Fibroblast of skin of left quadriceps (primary cell): ENCODE data around the gene KPNA4.
"Not testable (repeated sequence)": the region's sequence is repeated elsewhere in the genome, so short reads cannot be mapped to it uniquely, and the experiment has no call there.

Experiments used
- DNase-seq, 2 experiments: peaks; one replicate each; pipeline ENCODE4 v3.0.0-alpha.2; 2013; ENCODE audit warnings: low read depth in 2 of 2

The KPNA4 gene, protein sequence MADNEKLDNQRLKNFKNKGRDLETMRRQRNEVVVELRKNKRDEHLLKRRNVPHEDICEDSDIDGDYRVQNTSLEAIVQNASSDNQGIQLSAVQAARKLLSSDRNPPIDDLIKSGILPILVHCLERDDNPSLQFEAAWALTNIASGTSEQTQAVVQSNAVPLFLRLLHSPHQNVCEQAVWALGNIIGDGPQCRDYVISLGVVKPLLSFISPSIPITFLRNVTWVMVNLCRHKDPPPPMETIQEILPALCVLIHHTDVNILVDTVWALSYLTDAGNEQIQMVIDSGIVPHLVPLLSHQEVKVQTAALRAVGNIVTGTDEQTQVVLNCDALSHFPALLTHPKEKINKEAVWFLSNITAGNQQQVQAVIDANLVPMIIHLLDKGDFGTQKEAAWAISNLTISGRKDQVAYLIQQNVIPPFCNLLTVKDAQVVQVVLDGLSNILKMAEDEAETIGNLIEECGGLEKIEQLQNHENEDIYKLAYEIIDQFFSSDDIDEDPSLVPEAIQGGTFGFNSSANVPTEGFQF

GRCh38 chr3:160565442-160566403 is at the start of gene KPNA4:
TSS of gene KPNA4 (minus strand) at chr3:160565571. CDS start at chr3:160565282, 289 bp downstream.
- peak; percentile 95 to 97 for DNase-seq

GRCh38 chr3:160613661-160614060 is 48.3 kb upstream of the KPNA4 start:
- DNase-seq, result no peak

DNA sequence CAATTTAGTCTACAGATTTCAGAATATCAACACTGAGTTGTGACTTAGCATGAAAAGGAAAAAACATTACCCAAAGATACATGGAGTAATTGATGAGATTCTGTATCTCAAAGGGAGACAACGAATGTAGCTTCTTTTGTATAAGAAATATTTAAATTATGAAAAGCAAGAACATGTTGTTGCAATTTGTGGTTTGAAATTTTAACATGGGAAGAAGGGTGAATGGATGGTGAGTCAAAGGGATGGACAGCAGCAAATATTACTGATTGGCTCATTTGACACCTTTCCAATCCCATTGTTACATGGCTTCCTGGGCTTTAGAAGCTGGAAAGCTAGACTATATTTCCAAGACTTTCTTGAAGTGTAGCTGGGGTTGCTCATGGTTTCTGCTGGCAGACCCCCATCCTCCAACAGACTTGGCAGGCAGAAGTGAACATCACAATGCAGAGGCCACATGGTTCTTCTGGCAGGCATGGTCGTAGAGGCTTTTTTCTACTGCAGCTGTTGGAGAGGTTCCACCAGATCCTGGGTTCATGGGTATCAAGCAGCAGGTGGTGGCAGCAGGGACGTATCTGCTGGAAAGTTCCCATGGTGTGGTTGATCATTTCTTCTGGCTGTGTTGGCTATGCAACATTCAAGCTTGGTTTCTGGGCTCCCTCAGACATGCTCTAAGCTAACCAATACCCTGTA is 47.2 kb upstream of the KPNA4 start:
- DNase-seq, result no peak

DNA sequence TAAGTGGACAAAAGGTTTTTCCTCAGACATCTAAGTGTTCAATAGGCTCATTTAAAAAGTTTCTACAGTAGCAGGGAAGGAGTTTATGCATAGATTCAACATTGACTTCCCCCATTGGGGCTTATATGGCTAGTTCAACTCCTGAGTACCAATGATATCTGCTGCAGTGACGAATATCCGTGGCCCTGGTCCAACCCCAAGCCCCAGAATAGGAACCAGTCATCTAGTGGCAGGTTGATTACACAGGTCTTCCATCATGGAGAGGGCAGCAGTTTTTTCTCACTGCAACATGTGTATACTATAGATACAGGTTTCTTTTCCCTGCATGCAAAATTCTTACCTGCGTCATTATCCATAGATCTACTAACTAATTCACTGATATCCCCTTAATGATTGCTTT is 45.8 kb upstream of the KPNA4 start:
- DNase-seq, result no peak

DNA sequence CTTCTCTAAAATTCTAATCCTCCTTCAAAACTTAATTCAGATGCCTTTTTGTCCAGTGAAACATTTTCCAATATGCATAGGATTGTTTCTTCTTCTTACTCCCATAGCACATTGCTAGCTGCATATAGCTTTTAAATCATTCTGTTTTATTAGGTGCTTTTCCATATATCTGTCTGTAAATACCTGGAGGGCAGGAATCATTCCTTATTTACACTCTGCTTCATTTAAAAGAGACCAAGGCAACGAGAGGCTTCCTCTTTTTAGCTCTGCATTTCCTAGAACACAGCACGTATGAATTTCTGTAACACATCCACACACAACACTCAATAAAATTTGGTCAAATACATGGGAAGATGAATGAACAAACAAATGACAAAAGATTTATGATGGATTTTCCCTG is 43.5 kb upstream of the KPNA4 start:
- no peak for DNase-seq

DNA sequence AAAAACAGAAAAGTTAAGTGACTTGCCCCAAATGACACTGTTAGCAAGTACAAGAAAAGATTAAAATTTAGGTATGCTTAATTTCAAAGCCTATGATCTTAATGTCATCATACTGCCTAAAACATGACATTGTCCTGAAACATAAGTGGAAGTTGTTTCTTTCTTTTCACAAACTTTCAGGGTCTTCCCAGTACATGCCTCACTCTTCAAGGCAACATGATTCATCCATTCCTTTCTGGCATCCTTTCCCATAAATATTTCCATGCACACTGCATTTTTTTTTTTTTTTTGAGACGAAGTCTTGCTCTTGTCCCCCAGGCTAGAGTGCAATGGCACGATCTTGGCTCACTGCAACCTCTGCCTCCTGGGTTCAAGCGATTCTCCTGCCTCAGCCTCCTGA is 42.5 kb upstream of the KPNA4 start:
- no peak for DNase-seq

GRCh38 chr3:160605315-160605714 is 39.9 kb upstream of the KPNA4 start:
- DNase-seq, result no peak

DNA sequence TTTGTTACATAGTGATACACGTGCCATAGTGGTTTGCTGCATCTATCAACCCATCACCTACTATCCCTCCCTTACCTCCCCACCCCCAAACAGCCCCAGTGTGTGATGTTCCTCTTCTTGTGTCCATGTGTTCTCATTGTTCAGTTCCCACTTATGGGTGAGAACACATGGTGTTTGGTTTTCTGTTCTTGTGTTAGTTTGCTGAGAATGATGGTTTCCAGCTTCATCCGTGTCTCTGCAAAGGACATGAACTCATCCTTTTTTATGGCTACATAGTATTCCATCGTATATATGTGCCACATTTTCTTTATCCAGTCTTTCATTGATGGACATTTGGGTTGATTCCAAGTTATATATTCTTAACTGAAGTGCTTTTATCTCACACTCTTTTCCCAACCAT is 38.5 kb upstream of the KPNA4 start:
- not testable (repeated sequence) for DNase-seq

DNA sequence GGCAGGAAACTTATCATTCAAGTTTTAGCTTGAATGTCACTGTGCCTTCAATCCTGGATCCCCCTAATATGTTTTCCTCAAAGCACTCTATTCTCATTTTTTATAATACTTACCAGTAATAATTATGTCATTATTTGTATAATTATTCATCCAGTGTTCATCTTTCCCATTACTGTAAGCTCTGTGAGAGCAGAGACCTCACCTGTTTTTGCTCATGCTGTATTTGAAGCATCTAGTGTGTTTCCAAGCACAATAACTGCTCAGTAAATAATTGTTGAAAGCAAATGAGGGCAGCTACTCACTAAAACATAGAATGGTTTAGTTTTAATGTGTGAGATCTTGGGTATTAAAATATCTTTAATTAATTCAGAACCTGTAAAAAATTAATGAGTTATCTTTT is 36.9 kb upstream of the KPNA4 start:
- no peak for DNase-seq

GRCh38 chr3:160601288-160601687 is 35.9 kb upstream of the KPNA4 start:
- no peak for DNase-seq

DNA sequence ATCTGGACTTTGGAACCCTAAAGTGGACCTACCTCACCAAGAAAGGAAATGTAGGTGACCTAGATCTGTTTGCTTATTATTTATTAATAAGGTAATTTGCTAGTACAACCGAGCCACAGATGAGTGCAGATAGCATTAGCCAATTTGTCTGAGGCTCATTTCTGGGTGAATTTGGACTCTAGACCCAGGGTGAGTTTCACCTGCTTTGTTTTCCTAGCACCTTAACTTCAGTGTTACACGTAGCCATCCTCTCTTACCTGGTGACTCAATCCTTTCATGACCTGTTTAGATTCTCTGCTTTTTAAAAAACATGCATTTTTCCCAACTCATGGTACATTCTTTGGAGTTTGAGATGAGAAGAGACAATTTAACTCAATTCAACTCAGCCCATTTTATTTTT is 33.5 kb upstream of the KPNA4 start:
- no peak for DNase-seq

DNA sequence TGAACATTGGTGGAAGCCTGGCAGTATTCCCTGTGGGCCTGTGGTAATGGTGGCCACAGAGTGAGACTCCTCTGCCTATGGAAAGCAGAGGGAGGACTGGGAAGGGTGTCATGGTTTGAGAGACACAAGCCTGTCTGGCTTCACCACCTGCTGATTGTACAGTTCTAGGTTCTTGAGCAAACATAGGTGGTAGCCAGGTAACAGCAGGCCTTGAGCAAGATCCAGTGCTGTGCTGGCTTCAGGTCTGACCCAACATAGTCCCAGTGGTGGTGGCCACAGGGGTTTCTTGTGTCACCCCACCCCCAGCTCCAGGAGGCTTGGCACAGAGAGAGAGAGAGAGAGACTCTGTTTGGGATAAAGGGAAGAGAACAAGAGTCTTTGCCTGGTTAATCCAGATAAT is 22.7 kb upstream of the KPNA4 start:
- no peak for DNase-seq

DNA sequence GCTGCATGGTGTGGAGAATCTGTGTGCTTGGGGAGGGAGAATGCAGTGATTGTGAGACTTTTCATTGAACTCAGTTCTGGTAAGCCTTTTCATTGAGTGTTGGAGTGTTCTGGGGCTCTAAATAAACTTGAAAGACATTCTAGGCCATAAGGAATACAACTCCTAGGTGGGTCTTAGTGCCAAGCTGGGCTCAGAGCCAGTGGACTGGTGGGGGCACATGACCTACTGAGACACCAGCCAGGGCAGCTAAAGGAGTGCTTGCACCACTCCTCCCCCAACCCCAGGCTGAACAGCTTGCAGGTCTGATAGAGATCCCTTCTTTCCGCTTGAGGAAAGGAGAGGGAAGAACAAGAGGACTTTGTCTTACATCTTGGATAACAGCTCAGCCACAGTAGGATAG is 21.7 kb upstream of the KPNA4 start:
- DNase-seq, result no peak

GRCh38 chr3:160586679-160587078 is 21.3 kb upstream of the KPNA4 start:
- no peak for DNase-seq

DNA sequence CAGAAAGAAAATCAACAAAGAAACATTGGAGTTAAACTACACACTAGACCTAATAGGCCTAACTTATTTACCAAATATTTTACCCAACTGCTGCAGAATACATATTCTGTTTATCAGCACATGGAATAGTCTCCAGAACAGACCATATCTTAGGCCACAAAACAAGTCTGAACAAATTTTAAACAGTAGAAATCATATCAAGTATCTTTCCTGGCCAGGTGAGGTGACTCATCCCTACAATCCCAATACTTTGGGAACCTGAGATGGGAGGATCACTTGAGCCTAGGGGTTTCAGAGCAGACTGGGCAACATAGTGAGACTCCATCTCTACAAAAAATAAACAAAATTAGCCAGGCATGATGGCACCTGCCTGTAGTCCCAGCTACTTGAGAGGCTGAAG is 18.1 kb upstream of the KPNA4 start:
- no peak for DNase-seq

DNA sequence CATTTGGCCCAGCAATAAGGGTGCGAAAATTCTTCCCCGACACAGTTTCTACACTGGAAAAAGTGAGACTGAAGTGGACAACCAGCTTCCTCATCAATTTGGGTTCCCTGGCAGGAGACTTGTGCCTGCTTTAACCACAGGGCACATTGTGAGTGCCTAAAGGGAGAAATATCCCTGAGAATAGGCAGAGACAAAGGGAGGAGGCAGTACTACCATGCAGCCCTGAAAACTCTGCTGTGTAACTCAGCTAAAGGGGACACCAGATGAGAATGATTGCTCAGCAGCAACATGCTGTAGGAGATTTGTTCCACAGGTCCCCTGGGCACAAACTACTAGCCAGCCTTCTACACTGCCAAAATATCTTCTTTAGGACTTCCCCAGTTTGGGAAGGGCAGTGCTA is 15.6 kb upstream of the KPNA4 start:
- no peak for DNase-seq

DNA sequence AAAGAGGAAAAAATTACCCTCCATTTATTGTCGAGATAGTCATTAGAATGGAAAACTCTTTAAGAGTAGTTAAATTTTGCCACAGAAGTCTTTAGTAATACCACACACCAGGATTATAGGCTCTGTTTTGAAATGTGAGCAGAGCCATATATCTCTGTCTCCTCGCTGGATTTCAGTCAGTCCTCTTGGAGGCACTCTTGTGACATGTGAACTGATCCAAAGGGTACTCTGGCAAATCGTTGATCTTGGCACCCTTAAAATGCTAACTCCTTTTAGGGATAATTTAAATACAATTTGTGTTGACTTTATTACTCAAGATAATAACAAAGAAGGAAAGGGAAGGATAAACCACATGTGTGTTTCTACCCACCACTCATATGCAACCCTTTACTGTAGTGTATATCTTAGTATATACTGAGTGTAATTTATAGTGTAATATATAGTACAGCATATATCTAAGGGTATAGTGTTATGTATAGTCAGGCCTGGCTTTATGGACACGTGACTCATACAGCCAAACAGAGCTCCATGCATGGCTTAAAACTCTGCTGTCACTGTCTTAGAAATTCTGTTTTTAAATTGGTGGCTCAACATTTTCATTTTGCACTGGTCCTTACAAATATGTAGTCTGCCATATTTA is 12.3 kb upstream of the KPNA4 start:
- DNase-seq, result no peak

- DNase-seq, result no peak
These were observed 11.7 kb upstream of the KPNA4 start for GRCh38 chr3:160577093-160577492.

DNA sequence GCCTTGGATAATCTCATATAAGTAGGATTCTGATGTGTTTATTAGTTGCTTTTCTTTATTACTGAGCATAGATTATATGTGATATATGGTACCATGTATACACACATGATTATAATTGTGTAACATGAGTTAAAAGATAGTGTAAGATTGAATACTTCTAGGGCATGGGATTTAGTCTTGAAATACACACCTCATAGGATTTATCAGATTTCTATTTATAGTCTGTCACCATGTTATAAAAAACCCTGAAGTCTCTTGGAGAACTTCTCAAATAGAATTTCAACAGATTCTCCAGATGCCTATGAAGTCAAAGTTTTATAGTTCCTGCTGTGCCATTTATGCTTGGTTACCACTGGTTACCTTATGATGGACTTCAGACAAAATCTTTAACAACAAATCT is 11.2 kb upstream of the KPNA4 start:
- no peak for DNase-seq

DNA sequence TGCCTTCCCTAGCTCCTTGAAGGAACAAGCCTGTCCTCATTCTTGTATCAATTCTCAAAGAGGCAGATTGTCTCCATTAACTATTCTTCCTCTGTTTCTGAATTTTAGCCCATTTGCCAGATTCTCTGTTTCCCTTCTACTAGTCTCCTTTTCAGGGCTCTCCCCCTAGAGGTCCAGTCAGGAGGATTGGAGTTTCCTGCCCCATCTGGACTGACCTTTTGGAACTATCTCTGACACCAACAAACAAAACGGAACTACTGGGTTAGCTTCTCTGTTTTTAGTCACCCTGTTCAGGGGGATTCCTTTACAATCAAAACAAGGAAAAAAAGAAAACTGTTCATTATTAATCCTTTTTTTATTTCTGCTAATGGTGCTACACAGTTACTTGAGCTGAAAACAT is 10.2 kb upstream of the KPNA4 start:
- DNase-seq, result no peak

- no peak for DNase-seq
These were observed 9.3 kb upstream of the KPNA4 start for GRCh38 chr3:160574636-160575035.
